HuH-7 (cell line): ENCODE results near the gene SHANK1.
"Not testable (repeated sequence)": the region's sequence is repeated elsewhere in the genome, so short reads cannot be mapped to it uniquely, and the experiment has no call there.

Source experiments
- DNase-seq: peaks from one replicate; pipeline ENCODE4 v3.0.0; 2011; ENCODE audit warnings: low spot score

The SHANK1 gene

DNA sequence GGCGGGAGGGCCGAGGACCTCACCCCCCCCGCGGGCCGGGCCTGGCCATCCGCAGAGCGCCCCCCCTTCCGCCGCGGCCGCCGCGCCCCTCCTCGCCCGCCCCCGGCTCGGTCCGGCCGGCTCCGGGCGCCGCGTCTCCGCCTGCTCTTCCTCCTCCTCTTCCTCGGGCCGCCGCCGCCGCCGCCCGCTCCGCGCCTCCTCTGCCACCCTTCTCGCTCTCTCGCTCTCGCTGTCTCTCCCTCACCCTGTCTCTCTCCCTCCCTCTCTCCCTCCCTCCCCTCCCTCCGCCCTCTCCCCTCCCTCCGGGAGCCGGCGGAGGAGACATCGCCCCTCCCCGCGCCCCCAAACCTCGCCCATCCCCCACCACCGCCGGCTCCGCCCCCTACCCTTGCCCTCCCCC is at the start of gene SHANK1:
TSS of gene SHANK1 (minus strand) at position 237 of the 400 bp plus-strand sequence. CDS start 2,883 bp downstream, outside the sequence.
- DNase-seq, result no peak

DNA sequence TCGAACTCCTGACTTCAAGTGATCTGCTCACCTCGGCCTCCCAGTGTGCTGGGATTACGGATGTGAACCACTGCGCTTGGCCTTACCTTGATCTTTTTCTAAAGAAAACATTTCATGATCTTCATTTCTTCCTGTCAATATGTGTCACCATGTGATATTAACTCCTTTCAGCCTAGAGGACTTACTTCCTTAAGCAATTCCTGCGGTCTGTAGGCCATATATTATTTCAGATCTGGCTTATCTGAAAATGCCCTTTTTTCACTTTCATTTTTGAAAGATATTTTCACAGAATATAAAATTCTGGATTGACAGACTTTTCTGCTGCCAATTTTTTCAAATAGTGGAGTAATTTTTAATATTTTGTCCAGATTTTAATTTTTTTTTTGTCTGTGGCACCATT is 48.7 kb upstream of the SHANK1 start:
- DNase-seq, result no peak

DNA sequence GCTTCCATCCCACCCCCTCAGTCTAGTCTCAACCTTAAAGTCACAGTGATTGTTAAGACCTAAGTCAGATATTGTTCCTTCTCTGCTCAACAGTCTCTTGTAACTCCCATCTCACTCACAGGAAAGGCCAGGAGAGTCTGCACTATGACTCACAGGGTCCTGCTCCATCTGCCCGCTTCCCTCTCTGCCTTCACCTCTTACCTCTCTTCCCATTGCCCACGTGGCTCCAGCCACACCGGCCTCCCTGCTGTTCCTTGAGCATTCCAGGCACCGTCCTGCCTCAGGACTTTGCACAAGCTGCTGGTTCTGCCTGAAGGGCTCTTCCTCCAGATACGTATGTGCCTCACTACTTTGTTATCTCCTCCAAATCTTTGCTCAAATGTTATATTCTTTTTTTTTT is 47.7 kb upstream of the SHANK1 start:
- not testable (repeated sequence) for DNase-seq

DNA sequence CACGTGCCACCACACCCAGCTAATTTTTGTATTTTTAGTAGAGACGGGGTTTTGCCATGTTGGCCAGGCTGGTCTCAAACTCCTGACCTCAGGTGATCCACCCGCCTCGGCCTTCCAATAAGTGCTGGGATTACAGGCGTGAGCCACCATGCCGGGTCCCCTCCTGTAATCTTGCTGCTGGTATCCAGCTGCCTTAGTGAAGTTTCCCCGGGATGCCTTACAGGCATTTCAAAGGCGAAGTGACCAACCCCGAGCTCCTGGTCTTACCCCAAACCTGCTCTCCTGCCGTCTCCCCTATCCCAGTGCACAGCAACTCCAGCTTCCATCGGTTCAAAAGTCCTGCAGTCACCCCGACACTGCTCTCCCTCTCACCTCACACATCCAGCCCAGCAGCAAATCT is 47.1 kb upstream of the SHANK1 start:
- DNase-seq, result not testable (repeated sequence)

DNA sequence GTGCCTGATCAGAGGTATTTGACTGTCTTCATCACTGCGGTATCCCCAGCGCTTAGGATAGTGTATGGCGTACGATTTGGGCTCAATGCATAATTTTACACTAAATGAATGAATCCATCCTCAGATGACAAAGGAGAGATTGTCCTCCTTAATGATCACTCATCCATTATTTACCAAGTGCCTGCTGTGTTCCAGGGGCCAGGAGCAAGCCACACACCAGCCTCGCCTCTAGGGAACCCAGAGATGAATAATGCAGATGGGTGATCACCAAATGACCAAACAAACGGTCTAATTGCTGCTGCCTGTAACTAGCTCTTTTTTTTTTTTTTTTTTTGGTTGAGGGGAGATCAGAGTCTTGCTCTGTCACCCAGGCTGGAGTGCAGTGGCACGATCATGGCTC is 44.8 kb upstream of the SHANK1 start:
- DNase-seq, result no peak

DNA sequence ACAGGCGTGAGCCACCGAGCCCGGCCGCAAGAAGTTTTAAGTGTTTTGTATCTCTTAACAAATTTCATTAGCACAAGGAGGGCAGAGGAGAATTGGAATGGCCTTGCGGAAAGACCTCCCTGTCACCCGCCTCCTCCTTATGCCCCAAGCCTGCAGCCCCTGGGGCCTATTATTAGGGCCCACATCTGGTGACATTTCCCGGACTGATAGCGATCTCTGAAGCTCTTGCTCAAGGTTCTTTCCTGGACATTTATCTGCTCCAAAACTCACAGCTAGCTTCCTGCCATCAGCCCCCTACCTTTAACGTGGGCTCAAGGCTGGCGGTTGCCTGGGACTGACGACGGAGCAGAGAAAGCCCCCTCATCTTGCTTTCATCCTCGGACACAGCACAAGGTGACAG is 43.9 kb upstream of the SHANK1 start:
- not testable (repeated sequence) for DNase-seq

DNA sequence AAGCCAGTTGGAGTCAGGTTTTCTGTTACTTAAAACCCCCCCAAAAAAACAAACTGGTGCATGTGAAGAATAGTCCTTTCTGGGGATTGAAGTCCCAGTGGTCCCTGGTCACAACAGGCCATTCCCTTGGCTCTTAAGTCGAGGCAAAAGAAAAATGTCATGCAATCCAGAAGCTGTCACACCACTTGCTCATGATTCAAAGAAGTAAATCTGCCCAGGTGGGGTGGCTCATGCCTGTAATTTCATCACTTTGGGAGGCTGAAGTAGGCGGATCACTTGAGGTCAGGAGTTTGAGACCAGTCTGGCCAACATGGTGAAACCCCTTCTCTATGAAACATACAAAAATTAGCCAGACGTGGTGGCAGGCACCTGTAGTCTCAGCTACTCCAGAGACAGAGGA is 41.9 kb upstream of the SHANK1 start:
- not testable (repeated sequence) for DNase-seq

DNA sequence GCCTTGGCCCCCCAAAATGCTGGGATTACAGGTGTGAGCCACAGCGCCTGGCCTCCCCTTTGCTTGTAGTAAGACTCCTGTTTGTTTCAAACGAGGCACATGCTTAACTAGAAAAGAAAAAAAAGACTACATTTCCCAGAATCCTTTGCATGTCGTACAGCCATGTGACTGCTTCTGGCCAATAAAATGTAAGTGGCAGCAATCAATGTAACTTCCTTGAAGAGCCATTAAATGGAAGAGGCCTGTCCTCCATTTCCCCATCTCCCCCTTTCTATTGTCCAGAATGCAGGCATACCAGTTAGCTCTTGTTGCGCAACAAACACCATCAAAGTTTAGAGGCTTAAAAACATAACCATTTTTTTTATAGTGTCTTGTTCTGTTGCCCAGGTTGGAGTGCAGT is 40.3 kb upstream of the SHANK1 start:
- DNase-seq, result no peak

DNA sequence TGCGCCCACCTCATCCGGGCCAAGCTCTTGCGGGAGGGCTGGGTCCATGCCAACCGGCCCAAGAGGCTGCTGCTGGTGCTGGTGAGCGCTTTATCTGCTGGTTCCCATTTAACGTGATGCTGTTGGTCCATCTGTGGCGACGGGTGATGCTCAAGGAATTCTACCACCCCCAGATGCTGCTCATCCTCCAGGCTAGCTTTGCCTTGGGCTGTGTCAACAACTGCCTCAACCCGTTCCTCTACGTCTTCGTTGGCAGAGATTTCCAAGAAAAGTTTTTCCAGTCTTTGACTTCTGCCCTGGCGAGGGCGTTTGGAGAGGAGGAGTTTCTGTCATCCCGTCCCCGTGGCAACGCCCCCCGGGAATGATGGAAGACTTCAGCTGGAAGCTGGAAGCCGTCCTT is 39.5 kb upstream of the SHANK1 start:
- DNase-seq, result not testable (repeated sequence)

DNA sequence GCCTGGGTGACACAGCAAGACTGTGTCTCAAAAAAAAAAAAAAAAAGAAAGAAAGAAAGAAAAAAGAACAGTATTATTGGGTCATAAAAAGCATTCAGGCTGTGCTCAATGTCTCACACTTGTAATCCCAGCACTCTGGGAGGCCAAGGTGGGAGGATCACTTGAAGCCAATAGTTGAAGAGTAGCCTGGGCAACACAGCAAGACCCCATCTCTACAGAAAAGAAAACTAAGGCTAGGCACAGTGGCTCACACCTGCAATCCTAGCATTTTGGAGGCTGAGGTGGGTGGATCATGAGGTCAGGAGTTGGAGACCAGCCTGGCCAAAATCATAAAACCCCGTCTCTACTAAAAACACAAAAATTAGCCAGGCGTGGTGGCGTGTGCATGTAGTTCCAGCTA is 38.0 kb upstream of the SHANK1 start:
- not testable (repeated sequence) for DNase-seq

DNA sequence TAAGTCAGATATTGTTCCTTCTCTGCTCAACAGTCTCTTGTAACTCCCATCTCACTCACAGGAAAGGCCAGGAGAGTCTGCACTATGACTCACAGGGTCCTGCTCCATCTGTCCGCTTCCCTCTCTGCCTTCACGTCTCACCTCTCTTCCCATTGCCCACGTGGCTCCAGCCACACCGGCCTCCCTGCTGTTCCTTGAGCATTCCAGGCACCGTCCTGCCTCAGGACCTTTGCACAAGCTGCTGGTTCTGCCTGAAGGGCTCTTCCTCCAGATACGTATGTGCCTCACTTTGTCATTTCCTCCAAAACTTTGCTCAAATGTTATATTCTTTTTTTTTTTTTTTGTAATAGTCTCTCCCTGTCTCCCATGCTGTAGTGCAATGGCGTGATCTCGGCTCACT is 36.6 kb upstream of the SHANK1 start:
- DNase-seq, result not testable (repeated sequence)

DNA sequence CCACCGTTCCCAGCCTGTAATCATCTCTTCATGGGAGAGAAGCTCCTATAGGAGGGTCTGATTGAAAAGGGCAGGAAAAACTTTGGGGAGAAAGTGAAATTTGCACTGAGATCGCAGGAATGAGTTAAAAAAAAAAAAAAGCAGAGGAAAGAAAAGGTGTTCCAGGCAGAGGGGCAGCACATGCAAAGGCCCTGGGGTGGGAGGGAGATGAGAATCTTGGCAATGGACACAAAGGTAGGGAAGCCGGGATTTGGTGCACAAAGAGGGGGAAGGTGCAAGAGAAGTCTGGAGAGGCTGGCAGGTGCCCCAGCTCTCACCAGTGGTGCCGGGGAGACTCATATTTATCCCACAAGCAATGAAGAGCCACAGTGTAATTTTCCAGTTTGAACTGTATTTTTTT is 34.3 kb upstream of the SHANK1 start:
- no peak for DNase-seq

DNA sequence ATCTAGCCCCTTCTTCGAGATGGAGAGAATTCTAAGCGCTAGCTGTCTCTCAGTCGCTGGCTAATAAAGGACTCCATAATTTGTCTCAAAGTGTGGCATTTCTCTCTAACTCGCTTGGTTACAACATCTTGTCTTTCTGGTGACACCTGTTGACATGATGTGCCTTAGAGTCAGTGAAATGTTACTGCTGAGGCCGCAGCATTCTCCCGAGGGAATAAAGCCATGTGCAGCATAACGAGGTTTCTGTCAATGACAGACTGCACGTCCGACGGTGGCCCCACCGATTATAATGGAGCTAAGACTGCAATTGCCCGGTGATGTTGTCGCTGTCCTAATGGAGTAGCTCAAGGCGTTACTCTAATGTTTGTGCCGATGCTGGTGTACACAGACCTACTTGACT is 30.4 kb upstream of the SHANK1 start:
- DNase-seq, result no peak

DNA sequence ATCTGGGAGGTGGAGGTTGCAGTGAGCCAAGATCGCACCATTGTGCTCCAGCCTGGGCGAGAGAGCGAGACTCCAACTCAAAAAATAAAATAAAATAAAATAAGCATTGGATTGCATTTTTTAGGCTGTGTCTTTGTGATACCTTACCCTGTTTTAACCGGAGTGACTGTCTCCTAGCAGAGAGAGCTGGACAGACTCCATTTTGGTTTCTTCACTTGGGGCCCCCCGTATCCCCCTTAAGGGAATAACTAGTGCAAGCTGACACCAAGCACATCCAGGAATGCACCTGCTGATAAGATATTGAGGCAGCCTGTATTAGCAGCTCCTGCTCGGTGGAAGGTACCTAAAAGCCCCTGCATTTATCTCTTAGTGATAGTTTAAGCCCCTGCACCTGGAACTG is 29.9 kb upstream of the SHANK1 start:
- no peak for DNase-seq

DNA sequence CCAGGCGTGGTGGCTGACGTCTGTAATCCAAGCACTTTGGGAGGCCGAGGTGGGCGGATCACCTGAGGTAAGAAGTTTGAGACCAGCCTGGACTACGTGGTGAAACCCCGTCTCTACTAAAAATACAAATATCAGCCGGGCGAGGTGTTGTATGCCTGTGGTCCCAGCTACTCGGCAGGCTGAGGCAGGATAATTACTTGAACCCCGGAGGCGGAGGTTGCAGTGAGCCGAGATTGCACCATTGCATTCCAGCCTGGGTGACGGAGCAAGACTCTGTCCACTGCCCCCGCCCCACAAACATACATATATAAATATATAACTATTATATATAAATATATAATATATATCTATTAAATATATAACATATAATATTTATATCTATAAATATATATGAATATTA is 27.5 kb upstream of the SHANK1 start:
- DNase-seq, result not testable (repeated sequence)

DNA sequence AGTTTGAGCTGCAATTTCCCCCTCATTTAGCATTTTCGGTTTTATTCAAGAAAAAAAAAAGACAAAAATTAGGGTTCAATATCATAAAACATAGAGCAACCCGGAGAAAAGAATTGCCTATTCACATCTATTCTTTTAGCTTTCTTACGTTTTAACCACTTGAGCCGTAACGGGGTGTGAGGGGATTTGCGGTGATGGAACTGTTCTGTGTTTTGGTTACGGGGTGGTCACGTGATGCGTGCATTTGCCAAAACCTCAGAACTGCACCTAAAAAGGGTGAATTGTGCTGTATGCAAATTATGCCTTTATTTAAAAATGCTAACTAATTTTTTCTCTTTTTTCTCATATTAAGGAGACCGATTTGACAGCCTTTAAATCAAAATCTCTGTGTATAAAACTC is 25.6 kb upstream of the SHANK1 start:
- no peak for DNase-seq

DNA sequence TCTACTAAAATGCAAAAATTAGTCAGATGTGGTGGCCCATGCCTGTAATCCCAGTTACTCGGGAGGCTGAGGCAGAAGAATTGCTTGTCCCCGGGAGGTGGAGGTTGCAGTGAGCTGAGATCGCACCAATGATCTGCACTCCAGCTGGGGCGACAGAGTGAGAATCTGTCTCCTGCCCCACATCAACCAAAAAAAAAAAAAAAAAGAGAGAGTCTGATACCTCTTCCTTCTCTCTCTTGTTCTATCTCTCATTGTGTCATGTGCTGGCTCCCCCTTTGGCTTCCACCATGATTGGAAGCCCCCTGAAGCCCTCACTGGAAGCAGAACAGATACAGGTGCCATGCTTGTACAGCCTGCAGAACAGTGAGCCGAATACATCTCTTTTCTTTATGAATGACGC is 23.9 kb upstream of the SHANK1 start:
- DNase-seq, result no peak

DNA sequence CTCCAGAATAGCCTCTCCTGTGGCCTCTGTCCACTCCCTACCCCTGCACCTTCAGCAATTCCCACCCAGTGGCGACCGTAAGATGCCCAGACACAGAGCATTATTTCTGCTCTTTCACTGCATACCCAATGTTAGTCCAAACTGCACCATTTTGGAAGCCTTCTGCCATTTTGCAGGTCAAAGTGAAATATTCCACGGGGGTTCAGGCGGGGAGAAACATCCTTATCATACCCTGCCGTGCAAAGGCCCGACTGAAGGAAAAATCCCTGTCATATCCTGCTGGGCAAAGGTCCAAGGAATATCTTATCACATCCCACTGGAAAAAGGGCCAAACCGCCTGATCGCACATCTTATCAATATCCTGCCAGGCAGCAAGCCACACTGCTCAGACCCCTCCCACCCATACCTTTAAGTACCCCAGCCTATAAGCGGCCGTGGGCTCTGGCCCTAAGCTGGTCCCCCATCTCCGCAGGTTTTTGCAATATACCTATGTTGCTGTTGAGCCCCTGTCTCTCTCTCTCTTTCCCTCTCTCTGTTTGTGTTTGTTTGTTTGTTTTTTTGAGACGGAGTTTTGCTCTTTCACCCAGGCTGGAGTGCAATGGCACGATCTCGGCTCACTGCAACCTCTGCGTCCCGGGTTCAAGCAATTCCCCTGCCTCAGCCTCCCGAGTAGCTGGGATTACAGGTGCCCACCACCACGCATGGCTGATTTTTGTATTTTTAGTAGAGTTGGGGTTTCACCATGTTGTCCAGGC is 21.8 kb upstream of the SHANK1 start:
- DNase-seq, result no peak

DNA sequence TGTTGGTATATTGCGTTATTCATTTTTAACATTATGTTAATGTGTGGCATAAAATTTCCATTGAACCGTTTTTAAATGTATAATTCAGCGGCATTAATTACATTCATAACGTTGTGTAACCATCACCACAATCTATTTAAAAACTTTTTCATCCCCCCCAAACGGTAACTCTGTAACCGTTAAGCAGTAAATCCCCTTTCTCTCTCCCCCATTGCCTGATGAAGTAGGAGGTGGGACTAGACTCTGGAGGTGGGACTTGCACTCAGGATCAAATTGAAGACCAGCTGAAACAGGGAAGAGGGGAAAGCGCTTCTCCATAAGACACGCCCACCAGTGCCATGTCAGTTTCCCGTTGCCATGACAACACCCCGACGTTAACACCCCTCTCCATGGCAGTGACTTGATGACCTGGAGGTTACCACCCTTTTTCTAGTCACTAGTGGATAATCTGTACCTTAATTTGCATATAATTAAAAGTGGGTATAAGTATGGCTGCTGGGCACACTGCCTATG is 20.4 kb upstream of the SHANK1 start:
- no peak for DNase-seq

DNA sequence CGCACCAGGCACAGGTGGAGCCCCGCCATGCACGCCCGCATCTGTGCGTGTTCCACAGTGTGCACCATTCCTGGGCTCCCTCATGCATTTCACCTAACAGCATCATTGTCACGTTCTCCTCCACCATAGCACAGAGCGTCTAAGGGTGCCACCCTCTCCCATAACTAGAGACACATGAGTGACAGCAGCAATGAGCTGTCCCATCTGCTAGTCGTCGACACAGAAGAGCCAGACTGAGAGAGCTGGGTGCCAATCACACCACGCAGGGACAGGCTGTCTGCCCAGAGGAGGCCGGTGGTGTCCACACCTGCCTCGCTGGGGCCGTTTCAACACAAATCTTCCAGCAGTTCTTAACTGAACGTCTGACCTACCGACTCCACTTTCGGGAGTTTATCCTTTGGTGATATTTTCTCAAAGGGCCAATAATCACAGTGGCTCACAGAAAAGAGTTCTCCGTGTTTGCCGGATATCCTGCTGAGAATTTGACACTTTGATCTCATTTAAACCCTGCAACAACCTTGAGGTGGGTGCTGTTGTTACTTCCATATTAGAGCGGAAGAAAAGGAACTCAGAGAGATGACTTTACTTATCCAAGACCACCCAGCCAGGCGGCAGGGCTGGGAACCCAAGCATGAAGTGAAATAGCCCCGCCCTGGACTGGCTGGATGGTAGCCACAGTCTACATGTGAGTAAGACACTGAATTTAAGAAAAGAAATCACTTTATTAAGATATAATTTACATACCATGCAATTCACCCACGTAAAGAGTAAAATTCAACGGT is 19.7 kb upstream of the SHANK1 start:
- DNase-seq, result no peak

DNA sequence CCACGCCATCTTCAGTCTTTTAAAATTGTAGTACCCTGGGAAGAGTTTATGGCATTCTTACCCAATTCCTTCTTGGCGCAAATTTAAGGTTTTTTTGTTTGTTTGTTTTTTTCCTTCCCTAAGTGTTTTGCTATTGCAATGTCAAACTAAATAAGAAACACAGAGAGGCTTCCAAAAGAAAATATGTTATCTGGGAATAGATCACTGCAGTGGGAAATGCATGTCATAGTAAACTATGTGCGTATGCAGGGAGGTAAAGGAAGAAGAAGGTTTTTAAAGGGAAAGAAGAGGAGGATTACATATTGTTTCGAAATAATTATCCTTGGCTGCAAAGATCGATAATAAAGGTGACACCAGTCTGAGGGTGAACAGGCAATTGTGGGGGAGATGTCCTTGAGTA is 16.7 kb upstream of the SHANK1 start:
- no peak for DNase-seq

DNA sequence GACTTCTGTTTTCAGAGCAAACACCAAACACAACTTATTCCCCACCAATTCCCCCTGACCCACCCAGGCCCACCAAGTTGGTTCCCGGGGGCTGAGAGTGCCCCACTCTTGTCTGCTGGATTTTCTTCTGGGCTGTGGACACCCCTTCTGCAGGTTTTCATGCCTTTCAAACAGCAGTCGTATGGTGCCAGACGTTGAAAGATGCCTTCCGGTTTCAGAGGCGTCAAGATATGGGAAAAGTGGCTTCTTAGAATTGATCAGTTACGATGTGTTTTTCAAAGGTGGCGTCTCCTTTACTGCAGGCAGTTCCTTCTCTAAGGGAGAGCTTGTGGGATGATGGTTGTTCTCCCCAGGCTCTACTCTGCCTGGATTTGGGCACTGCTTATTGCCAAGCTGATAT is 16.3 kb upstream of the SHANK1 start:
- DNase-seq, result no peak

DNA sequence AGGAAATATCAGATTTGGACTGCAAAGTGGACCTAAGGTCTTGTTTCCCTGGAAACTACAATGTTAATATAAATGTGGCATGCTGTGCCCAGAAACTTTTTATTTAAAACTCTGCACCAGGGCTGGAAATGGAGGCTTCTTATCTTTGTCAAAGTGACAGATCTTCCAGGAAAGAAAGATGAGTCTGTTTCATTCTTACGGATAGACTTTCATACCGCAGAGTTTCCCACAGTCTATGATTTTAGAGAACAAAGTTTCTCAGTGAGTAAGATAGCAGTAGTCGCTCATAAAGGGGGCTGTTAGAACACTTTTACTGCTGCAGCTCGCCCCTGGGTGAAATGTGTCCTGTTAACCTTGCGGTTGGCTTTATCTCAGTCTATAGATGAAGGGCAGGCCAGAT is 10.3 kb upstream of the SHANK1 start:
- DNase-seq, result no peak
